ENCODE measurements around the gene RICTOR.

DNA sequence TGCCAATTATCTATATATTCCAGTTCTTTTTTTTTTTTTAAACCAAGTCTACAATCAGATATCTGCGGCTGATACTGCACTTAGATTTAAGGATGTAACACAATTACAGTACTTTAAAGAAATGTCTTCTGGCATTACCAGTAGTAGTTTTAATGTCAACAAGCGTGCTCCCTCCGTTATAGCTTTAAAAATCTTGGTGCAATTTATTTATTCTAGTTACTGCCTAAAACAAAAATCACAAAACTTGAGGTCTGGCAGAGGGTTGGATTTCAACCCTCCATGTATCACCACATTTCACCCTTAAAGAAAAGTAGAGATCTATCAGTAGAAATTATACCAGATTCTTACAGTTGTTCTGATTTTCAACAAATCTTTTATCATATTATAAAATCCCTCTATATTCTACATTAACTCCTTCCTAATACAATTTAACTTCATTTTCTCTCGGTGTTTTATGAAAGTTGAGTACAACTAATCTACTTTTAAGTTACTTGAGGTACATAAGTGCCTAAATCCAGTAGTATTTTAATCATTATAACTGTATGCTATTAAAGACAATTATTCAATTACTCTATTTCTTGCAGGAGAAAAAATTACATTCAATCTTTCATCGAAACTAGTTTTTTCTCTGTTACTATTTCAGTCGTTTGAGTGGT lies 2.0 kb upstream of the RICTOR start:
- TF ChIP-seq HDAC1 (IDR thresholded peaks at IDR 0.05): no peak
- TF ChIP-seq NR2C1 (IDR thresholded peaks at IDR 0.05): no peak
- no peak for TF ChIP-seq NR2C1 (tag; IDR thresholded peaks at IDR 0.05)
- TF ChIP-seq SREBF2 (CRISPR knock-in tag; IDR thresholded peaks at IDR 0.05): no peak
- TF ChIP-seq, protein P1, sequence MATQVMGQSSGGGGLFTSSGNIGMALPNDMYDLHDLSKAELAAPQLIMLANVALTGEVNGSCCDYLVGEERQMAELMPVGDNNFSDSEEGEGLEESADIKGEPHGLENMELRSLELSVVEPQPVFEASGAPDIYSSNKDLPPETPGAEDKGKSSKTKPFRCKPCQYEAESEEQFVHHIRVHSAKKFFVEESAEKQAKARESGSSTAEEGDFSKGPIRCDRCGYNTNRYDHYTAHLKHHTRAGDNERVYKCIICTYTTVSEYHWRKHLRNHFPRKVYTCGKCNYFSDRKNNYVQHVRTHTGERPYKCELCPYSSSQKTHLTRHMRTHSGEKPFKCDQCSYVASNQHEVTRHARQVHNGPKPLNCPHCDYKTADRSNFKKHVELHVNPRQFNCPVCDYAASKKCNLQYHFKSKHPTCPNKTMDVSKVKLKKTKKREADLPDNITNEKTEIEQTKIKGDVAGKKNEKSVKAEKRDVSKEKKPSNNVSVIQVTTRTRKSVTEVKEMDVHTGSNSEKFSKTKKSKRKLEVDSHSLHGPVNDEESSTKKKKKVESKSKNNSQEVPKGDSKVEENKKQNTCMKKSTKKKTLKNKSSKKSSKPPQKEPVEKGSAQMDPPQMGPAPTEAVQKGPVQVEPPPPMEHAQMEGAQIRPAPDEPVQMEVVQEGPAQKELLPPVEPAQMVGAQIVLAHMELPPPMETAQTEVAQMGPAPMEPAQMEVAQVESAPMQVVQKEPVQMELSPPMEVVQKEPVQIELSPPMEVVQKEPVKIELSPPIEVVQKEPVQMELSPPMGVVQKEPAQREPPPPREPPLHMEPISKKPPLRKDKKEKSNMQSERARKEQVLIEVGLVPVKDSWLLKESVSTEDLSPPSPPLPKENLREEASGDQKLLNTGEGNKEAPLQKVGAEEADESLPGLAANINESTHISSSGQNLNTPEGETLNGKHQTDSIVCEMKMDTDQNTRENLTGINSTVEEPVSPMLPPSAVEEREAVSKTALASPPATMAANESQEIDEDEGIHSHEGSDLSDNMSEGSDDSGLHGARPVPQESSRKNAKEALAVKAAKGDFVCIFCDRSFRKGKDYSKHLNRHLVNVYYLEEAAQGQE (IDR thresholded peaks at IDR 0.05; ENCODE audit: borderline replicate concordance): no peak
- TF ChIP-seq, protein P1 (CRISPR knock-in tag; IDR thresholded peaks at IDR 0.05; ENCODE audit: low read depth): no peak
